Esophagus squamous epithelium (tissue), 4 donors: Measurements from ENCODE around the gene DIPK1B.

Experiments
- POLR2A ChIP-seq, 4 donors: fragments of 450-650 bp; IDR thresholded peaks; one replicate each; pipeline ENCODE4 v1.6.1; 2017; ENCODE audit warnings: antibody characterized with exemption in 4 of 4, mild to moderate bottlenecking in 4 of 4, moderate library complexity in 3 of 4
- TF ChIP-seq, protein P1 (sequence below), 6 experiments: fragments of 450-650 bp in 4 of 6; fragments of 200-600 bp in 2 of 6; sonication (generic) in 2 of 6; IDR thresholded peaks; one replicate each; pipeline ENCODE4 v1.5.1; 2016 to 2019; ENCODE audit warnings: antibody characterized with exemption in 6 of 6, mild to moderate bottlenecking in 4 of 6, moderate library complexity in 4 of 6

GRCh38 chr9:136694872-136695247, 17.5 kb upstream of the DIPK1B start:
- TF ChIP-seq, protein P1, sequence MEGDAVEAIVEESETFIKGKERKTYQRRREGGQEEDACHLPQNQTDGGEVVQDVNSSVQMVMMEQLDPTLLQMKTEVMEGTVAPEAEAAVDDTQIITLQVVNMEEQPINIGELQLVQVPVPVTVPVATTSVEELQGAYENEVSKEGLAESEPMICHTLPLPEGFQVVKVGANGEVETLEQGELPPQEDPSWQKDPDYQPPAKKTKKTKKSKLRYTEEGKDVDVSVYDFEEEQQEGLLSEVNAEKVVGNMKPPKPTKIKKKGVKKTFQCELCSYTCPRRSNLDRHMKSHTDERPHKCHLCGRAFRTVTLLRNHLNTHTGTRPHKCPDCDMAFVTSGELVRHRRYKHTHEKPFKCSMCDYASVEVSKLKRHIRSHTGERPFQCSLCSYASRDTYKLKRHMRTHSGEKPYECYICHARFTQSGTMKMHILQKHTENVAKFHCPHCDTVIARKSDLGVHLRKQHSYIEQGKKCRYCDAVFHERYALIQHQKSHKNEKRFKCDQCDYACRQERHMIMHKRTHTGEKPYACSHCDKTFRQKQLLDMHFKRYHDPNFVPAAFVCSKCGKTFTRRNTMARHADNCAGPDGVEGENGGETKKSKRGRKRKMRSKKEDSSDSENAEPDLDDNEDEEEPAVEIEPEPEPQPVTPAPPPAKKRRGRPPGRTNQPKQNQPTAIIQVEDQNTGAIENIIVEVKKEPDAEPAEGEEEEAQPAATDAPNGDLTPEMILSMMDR (IDR thresholded peaks at IDR 0.05): no peak
- TF ChIP-seq POLR2A (IDR thresholded peaks at IDR 0.05): no peak
